ENCODE data around the gene HSF2BP.

- TF ChIP-seq CTCF (IDR thresholded peaks at IDR 0.05) (no peak), POLR2A (IDR thresholded peaks at IDR 0.05) (no peak)
Measured at GRCh38 chr21:43703035-43703880, 44.0 kb upstream of the HSF2BP start.

Measured in upper lobe of left lung (tissue), 4 donors.